Loucy (cell line): ENCODE results near the gene HERC3.

Source experiments
- CTCF ChIP-seq: fragments of 200-600 bp; sonication (generic); conservative IDR thresholded peaks from 2 replicates; pipeline ENCODE4 v1.5.1; 2014; ENCODE audit warnings: mild to moderate bottlenecking, antibody characterized with exemption, low read length
- EZH2phosphoT487 ChIP-seq: fragments of 200-600 bp; IDR thresholded peaks from 2 replicates; pipeline ENCODE4 v1.6.1; 2018; ENCODE audit warnings: antibody characterized with exemption, mild to moderate bottlenecking, moderate library complexity, borderline replicate concordance

GRCh38 chr4:88623097-88623496 is 30.8 kb downstream of the HERC3 start:
- TF ChIP-seq CTCF = no peak
- TF ChIP-seq EZH2phosphoT487 = no peak
